ENCODE measurements around the gene TCF7L2. TPM values are rescaled to one million over a fixed set of nuclear protein-coding genes. Genes with fewer than 3 reads are reported as not detected.
"Not testable (repeated sequence)": the region's sequence is repeated elsewhere in the genome, so short reads cannot be mapped to it uniquely, and the experiment has no call there.

Gene TCF7L2
- total RNA-seq, 1 donor from 2014 or later, result 49.3 TPM

DNA sequence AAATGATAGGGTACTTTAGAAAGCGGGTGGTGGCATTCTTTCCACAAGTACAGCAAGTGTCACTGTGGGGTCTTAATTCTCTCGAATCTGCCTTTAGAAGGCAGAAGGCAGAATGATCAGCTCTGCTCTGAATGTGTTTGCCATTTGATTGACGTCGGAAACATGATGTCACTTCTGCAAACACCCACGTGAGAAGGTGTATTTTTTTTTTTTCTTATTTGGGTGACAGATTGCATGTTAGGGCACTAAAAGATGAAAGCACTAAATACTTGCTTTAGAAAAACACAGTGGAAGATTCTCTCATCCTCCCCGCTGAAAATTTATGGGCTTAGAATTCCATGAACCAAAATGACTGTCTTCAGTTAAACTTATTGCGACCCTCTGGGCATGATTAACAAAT lies 150.2 kb downstream of the TCF7L2 start:
- Mint-ChIP-seq H3K9me3 (ENCODE audit: unreplicated experiment) (no peaks in the 10 kb centered on the region), H3K27ac (ENCODE audit: unreplicated experiment) (peak overlapping the region; percentile 82), H3K4me1 (ENCODE audit: unreplicated experiment) (peaks cover 40% of the 10 kb centered on the region), H3K4me3 (ENCODE audit: unreplicated experiment) (no peak overlapping the region), H3K27me3 (ENCODE audit: unreplicated experiment) (peaks cover 13% of the 10 kb centered on the region), H3K36me3 (ENCODE audit: low read depth, unreplicated experiment) (peaks cover 12% of the 10 kb centered on the region)
- DNase-seq (ENCODE audit: low spot score), result no peak
- TF ChIP-seq, protein P1, sequence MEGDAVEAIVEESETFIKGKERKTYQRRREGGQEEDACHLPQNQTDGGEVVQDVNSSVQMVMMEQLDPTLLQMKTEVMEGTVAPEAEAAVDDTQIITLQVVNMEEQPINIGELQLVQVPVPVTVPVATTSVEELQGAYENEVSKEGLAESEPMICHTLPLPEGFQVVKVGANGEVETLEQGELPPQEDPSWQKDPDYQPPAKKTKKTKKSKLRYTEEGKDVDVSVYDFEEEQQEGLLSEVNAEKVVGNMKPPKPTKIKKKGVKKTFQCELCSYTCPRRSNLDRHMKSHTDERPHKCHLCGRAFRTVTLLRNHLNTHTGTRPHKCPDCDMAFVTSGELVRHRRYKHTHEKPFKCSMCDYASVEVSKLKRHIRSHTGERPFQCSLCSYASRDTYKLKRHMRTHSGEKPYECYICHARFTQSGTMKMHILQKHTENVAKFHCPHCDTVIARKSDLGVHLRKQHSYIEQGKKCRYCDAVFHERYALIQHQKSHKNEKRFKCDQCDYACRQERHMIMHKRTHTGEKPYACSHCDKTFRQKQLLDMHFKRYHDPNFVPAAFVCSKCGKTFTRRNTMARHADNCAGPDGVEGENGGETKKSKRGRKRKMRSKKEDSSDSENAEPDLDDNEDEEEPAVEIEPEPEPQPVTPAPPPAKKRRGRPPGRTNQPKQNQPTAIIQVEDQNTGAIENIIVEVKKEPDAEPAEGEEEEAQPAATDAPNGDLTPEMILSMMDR (IDR thresholded peaks at IDR 0.05; ENCODE audit: unreplicated experiment), result no peak

DNA sequence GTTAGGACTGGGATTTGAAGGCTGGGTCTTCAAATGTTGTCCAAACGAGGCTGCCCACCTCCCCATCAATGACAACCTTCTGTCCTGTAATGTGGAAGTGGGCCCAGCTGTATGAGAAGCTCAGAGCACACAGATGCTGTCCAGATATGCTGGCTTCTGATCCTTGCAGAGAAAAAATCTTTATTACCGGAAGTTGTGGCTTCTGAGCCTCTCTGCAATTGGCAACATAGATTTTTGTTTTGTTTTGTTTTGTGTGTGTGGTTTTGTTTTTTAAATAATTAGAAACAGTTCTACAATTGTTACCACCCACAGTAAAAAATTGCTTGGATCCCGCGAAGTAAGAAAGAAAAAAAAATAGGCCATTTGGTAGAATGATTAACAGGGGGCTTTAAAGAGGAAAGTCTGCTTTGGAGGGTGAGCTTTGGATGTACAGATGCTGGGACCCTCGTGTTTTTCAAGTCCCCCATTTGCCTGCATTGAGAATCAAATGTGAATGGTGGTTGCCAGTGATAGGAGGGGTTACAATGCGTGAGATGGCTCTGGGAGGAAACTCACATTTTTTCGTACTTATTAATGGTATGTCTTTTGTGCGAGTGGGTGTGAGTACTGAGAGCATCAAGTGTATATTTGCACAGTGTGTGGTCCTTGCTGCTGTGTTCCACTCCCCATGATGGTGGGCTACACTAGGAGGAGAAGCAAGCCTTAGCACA lies 153.2 kb downstream of the TCF7L2 start:
- no peaks in the 10 kb centered on the region for H3K9me3 Mint-ChIP-seq (ENCODE audit: unreplicated experiment)
- H3K27me3 Mint-ChIP-seq (ENCODE audit: unreplicated experiment), result peaks cover 10% of the 10 kb centered on the region
- TF ChIP-seq, protein P1 (IDR thresholded peaks at IDR 0.05; ENCODE audit: unreplicated experiment), result no peak
- H3K27ac Mint-ChIP-seq (ENCODE audit: unreplicated experiment), result no peak overlapping the region
- no peaks in the 10 kb centered on the region for H3K36me3 Mint-ChIP-seq (ENCODE audit: low read depth, unreplicated experiment)
- no peak overlapping the region for H3K4me3 Mint-ChIP-seq (ENCODE audit: unreplicated experiment)
- DNase-seq (ENCODE audit: low spot score), result no peak
- H3K4me1 Mint-ChIP-seq (ENCODE audit: unreplicated experiment), result peaks cover 37% of the 10 kb centered on the region

DNA sequence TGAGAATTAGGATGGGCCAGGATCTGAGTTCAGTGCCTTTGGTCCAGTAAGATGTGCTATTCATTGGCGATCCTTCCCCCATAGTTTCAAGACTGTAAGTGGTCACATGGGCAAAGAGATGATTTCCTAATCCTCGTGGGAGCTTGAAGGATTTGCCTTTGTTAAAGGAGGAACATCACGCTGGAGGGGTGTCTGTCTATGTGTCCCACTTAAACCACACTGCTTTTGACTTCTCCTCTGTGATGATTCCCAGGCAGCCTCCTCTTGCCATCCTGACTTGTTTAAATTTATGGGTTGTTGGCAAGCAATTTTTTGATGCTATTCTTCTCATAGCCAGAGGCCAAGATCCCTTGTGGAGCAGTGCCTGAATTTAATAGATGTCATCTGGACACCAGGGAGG lies 154.0 kb downstream of the TCF7L2 start:
- Mint-ChIP-seq H3K36me3 (ENCODE audit: low read depth, unreplicated experiment) (no peaks in the 10 kb centered on the region), H3K9me3 (ENCODE audit: unreplicated experiment) (no peaks in the 10 kb centered on the region), H3K27ac (ENCODE audit: unreplicated experiment) (no peak overlapping the region), H3K27me3 (ENCODE audit: unreplicated experiment) (peaks cover 10% of the 10 kb centered on the region), H3K4me1 (ENCODE audit: unreplicated experiment) (peaks cover 33% of the 10 kb centered on the region), H3K4me3 (ENCODE audit: unreplicated experiment) (no peak overlapping the region)
- DNase-seq (ENCODE audit: low spot score), result no peak
- TF ChIP-seq, protein P1 (IDR thresholded peaks at IDR 0.05; ENCODE audit: unreplicated experiment), result no peak

DNA sequence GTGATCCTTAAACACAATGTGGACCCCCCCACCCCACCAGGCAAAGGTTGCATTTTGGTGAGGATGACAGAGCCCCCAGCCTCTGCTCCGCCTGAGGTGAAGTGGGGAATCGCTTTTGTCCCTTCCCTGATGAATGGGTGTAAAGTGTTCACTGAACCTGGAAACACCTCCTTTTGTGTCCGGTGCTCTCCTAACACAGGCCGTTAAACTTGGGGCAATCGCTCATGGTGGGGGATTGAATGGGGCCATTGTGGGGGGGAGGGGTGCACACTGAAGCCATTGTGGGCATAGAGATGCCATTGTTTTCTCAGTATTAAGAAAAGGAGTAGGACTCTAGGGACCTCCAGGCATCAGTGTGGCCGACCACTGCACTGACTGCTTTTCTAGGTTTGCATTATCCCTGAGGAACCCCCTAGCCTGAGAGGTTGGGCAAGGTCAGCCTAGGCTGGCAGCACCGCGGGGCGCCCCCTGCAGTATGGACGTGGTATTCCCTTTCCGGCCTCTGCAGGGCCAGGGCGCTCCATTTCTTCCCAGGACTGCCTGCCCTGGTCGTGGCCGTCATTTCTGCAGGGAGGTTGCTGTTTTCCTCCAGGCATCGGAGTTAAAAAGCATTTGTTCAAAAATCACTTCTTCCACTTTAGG lies 158.3 kb downstream of the TCF7L2 start:
- peak; percentile 81 for DNase-seq (ENCODE audit: low spot score)
- Mint-ChIP-seq H3K4me1 (ENCODE audit: unreplicated experiment) (peaks cover 17% of the 10 kb centered on the region), H3K36me3 (ENCODE audit: low read depth, unreplicated experiment) (no peaks in the 10 kb centered on the region), H3K27me3 (ENCODE audit: unreplicated experiment) (peaks cover 3% of the 10 kb centered on the region), H3K4me3 (ENCODE audit: unreplicated experiment) (no peak overlapping the region), H3K9me3 (ENCODE audit: unreplicated experiment) (no peaks in the 10 kb centered on the region), H3K27ac (ENCODE audit: unreplicated experiment) (no peak overlapping the region)
- TF ChIP-seq, protein P1 (IDR thresholded peaks at IDR 0.05; ENCODE audit: unreplicated experiment), result peak; percentile 77

DNA sequence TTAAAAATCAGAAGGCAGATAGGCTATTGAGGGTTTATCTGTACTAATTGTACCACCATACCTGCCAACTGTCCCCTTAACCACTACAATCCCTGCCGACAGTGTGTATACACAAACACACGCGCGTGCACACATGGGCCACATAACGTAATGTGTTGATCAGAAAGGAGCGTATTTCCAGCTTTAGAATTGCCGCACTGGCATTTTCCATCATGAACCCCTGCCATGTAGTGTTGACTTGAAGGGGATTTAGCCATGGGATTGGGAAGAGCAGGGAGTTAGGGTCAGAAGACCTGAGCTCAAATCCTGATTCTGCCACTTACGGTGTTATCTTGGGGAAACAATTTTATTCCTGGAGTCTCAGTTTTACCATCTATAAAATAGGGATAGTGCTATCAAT lies 158.9 kb downstream of the TCF7L2 start:
- no peaks in the 10 kb centered on the region for H3K36me3 Mint-ChIP-seq (ENCODE audit: low read depth, unreplicated experiment)
- H3K27me3 Mint-ChIP-seq (ENCODE audit: unreplicated experiment), result peaks cover 2% of the 10 kb centered on the region
- H3K4me3 Mint-ChIP-seq (ENCODE audit: unreplicated experiment), result no peak overlapping the region
- H3K27ac Mint-ChIP-seq (ENCODE audit: unreplicated experiment), result no peak overlapping the region
- no peak for DNase-seq (ENCODE audit: low spot score)
- TF ChIP-seq, protein P1 (IDR thresholded peaks at IDR 0.05; ENCODE audit: unreplicated experiment), result no peak
- no peaks in the 10 kb centered on the region for H3K9me3 Mint-ChIP-seq (ENCODE audit: unreplicated experiment)
- H3K4me1 Mint-ChIP-seq (ENCODE audit: unreplicated experiment), result peaks cover 16% of the 10 kb centered on the region

DNA sequence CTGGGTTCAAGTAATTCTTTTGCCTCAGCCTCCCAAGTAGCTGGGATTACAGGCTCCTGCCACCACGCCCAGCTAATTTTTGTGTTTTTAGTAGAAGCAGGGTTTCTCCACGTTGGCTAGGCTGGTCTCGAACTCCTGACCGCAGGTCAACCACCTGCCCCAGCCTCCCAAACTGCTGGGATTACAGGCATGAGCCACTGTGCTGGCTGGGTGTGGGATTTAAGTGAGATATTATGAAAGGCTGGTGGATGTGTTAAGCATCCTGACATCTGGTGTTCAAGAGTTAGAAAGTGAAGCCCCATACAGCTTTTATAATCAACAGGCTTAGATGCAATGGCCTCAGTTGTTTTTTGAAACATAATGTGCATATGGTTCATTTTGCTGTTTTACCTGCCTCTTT lies 159.4 kb downstream of the TCF7L2 start:
- H3K27ac Mint-ChIP-seq (ENCODE audit: unreplicated experiment); H3K4me3 Mint-ChIP-seq (ENCODE audit: unreplicated experiment); H3K36me3 Mint-ChIP-seq (ENCODE audit: low read depth, unreplicated experiment); H3K9me3 Mint-ChIP-seq (ENCODE audit: unreplicated experiment); H3K27me3 Mint-ChIP-seq (ENCODE audit: unreplicated experiment); DNase-seq (ENCODE audit: low spot score): not testable (repeated sequence)
- H3K4me1 Mint-ChIP-seq (ENCODE audit: unreplicated experiment), result peaks cover 12% of the 10 kb centered on the region
